GM12801 (cell line): ENCODE measurements around the gene KRT36.

Source experiments
- TF ChIP-seq, protein P1 (sequence below): IDR thresholded peaks from one replicate; pipeline ENCODE4 v1.5.1; 2011; ENCODE audit warnings: control low read depth; ENCODE audit not compliant: insufficient read length; ENCODE audit errors: extremely low read depth

The KRT36 gene

DNA sequence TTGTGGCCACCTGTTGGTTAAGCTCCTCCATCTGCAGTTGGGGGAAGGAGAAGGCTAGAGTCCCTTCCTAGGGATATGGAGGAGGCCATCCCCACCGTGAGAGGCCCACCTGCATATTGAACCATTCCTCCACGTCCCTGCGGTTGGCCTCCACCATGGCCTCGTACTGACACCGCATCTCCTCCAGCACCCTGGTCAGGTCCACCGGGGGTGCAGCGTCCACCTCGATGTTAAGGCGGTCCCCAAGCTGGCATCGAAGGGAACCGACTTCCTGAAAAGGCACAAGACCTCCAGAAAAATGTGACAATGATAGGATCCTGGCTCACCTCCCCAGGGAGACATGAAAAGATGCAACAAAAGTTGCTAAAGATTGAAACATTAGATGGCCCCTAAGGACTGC, 25.5 kb downstream of the KRT36 start:
- TF ChIP-seq, protein P1, sequence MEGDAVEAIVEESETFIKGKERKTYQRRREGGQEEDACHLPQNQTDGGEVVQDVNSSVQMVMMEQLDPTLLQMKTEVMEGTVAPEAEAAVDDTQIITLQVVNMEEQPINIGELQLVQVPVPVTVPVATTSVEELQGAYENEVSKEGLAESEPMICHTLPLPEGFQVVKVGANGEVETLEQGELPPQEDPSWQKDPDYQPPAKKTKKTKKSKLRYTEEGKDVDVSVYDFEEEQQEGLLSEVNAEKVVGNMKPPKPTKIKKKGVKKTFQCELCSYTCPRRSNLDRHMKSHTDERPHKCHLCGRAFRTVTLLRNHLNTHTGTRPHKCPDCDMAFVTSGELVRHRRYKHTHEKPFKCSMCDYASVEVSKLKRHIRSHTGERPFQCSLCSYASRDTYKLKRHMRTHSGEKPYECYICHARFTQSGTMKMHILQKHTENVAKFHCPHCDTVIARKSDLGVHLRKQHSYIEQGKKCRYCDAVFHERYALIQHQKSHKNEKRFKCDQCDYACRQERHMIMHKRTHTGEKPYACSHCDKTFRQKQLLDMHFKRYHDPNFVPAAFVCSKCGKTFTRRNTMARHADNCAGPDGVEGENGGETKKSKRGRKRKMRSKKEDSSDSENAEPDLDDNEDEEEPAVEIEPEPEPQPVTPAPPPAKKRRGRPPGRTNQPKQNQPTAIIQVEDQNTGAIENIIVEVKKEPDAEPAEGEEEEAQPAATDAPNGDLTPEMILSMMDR = no peak

DNA sequence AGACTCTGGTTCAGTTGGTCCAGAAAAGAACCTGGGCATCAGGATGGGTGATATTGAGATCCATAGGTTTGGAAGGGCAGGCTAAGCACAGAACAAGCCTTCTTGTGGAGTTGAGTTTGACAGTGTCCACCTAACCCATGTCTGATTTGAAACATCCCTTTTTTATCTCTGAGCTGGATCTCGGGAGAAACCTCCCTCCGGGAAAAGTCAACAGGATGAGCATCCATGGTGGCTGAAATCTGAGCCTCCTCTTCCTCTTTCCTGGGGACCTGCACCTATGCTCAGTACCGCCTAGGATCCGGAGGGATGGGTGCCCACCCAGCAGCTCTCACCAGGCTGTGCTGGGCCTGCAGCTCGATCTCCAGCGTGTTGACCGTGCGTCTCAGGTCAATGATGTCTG, 26.0 kb downstream of the KRT36 start:
- TF ChIP-seq, protein P1 = no peak

DNA sequence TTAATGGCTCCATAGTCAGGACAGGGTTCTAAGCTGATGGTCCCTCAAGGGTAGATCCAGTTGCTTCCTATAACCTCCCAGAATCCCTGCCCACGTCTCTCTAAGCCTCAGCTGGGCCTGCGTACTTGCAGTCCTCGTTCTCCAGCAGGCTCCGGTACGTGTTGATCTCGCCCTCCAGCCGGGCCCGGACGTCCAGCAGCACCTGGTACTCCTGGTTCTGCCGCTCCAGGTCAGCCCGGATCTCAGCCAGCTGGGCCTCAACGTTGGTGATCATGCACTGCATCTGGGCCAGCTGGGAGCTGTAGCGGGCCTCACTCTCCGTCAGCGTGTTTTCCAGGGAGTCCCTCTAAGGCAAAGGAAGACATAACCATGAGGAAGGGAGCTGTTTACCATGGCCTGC, 27.0 kb downstream of the KRT36 start:
- TF ChIP-seq, protein P1 = no peak

DNA sequence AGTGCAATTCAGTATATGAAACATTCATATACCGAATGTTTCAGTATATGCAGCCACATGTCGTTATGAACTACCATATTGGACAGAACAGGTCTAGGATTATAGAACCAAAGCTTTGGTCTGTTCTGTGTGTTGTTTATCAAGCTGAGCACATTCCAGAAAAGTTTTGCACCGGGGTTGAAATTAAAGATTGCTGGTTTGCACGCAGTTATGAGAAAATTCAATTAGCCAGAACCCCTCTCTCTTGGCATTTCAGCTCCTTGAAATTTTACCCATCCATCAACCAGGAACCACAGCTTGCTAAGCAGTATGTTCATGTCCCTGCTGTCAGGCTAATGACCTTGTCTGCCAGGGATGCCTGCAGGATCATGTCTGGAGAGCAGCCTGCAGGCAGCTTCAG, 32.0 kb downstream of the KRT36 start:
- TF ChIP-seq, protein P1 = no peak

DNA sequence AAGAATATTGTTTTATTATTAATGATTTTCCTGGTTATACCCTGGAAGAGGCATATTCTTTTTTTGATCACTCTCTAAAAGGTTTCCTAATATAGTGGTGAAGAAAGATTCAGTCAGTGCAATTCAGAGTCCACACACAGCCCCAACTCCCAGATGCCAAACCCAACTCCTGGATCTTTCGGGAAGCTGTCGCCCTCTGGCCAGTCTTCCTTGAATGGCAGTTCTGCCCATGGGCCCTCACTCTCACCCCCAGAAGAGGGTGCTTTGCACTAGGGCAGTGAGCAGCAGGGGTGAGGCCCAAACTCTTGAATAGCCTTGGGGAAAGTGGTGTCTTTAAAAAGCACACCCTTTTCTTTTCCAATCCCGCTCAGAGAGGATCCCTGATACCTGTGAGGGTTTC, 33.5 kb downstream of the KRT36 start:
- TF ChIP-seq, protein P1 = no peak

DNA sequence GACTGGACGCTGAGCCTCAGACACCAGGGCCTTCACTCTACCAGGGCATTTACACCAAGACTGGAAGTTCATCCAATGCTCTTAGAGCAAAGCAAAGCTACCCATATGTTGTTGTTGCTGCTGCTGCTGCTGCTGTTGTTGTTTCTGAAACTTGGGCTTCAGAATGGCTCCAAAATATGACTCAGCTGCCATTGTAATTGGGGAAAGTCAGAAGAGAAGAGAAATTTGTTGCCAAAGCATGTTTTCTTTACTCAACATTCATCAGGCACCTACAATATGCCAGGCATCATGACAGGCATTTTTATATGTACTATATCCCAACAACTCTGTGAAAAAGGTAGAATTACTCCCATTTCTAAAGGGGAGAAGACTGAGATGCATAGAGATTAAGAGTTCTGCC, 34.5 kb downstream of the KRT36 start:
- TF ChIP-seq, protein P1 = no peak

DNA sequence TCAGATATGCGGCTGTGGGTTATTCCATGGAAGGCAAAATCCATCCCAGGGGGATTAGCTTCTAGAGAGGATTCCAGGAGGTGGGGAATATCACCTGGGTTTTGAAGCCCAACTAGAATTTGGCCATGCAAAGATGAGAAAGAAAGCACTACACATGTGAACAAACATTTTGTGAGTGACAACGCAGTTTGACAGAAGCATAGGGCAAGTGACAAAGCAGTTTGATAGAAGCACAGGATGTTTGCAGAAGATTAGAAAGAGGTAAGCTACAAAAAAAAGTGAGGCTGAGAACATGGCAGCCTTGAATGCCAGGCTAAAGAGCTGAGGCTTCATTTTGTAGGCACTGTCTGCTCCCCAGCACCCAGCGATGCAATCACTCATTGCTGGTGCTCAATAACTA, 36.6 kb downstream of the KRT36 start:
- TF ChIP-seq, protein P1 = no peak

DNA sequence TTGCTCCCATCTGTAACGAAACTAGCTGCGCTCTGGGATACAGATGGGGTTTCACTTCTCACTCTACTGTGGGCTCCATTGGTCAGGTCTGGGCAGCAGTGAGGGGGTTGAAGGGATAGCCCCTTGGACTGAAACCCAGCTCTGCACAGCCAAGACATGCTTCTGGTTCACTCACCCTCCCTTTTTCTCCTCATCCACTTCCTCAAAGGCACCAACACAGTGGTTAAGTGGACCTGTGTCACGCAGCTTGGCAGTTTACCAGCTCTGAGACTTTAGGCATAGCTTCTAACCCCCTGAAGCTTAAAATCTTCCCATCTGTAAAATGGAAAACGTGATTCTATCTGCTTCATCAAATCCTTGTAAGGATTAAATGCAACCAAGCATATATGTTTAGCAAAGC, 37.4 kb downstream of the KRT36 start:
- TF ChIP-seq, protein P1 = no peak
